ENCODE measurements around the gene STK35. TPM values are rescaled to one million over a fixed set of nuclear protein-coding genes. Genes with fewer than 3 reads are reported as not detected.

STK35 gene
- total and polyA plus RNA-seq, 2 of the 8 experiments (the other 6 are each of a cell fraction or from before 2014, with no cell fraction given): 24.9 to 45.0 TPM

GRCh38 chr20:2122936-2123335 lies 21.3 kb downstream of the STK35 start:
- peaks cover 0 to 4% (median under 1%) of the 10 kb centered on the region in 4 experiments; a peak in 4 of 8 replicates for H3K36me3 ChIP-seq (ENCODE audit: control insufficient read depth in 2 of 4, insufficient read depth in 4 of 4, low read length in 3 of 4)
- H2BK12ac ChIP-seq (ENCODE audit: low read depth, low read length): no peak overlapping the region
- H2BK20ac ChIP-seq (ENCODE audit: low read length): no peak overlapping the region
- no peak for FAIRE-seq
- H2AFZ ChIP-seq (ENCODE audit: low read length): no peak overlapping the region
- H3K27me3 ChIP-seq (replicated peaks in 1 of 4; ENCODE audit: control insufficient read depth in 3 of 4, extremely low read depth in 1 of 4, insufficient read depth in 3 of 4, low read length in 3 of 4): no peaks in the 10 kb centered on the region
- ChIA-PET POLR2A (ENCODE audit: partially characterized antibody) (interaction anchor here (0.7 kb wide), 1 partner anchor 20 kb away, joined by 3 read pairs; no protein-coding TSS in a partner anchor), CTCF (ENCODE audit: partially characterized antibody) (interaction anchor here (0.7 to 3.6 kb wide), 5 partner anchors 24 to 149 kb away, joined by 3 to 14 read pairs (median 3); no protein-coding TSS in a partner anchor)
- H3K23me2 ChIP-seq (ENCODE audit: low read depth, low read length): no peaks in the 10 kb centered on the region
- H3K4me3 ChIP-seq (ENCODE audit: extremely low read depth in 1 of 4, insufficient read depth in 2 of 4, low read depth in 3 of 4, low read length in 4 of 4): no peak overlapping the region
- no peak overlapping the region for H3K9ac ChIP-seq (replicated peaks in 1 of 4; ENCODE audit: extremely low read depth in 1 of 4, low read depth in 3 of 4, low read length in 3 of 4)
- H2AK5ac ChIP-seq (ENCODE audit: low read depth, low read length): no peak overlapping the region
- WGBS, 2 experiments (ENCODE audit: extremely low coverage in 1 of 2, insufficient coverage in 1 of 2, insufficient read length in 1 of 2, insufficient replicate concordance in 2 of 2, low coverage in 1 of 2, low lambda C conversion rate in 2 of 2, missing lambda C conversion rate in 1 of 2): 88% methylated on average over 6 of the region's 6 CpGs; no CpG with 5 or more reads in 1 of the 2 experiments
- H3K23ac ChIP-seq (ENCODE audit: insufficient read length): no peak overlapping the region
- no peak overlapping the region for H3K18ac ChIP-seq (ENCODE audit: extremely low read depth, low read length)
- H3K9me3 ChIP-seq (ENCODE audit: insufficient read depth in 2 of 2, low read depth in 1 of 2, low read length in 1 of 2): no peaks in the 10 kb centered on the region
- no peak overlapping the region for H4K91ac ChIP-seq (replicated peaks; ENCODE audit: insufficient read length, low read length)
- no peak overlapping the region for H2BK5ac ChIP-seq (ENCODE audit: low read depth, low read length)
- peaks cover 0 to 94% of the 10 kb centered on the region in 2 experiments; a peak in 2 of 4 replicates for H3K79me2 ChIP-seq (ENCODE audit: control insufficient read depth in 1 of 2, insufficient read depth in 2 of 2, low read length in 2 of 2)
- no peak overlapping the region for H3K4me2 ChIP-seq (ENCODE audit: insufficient read depth in 1 of 2, low read depth in 2 of 2, low read length in 2 of 2)
- H3K27ac ChIP-seq (ENCODE audit: low read depth, low read length): no peak overlapping the region
- H3K56ac ChIP-seq (replicated peaks; ENCODE audit: insufficient read length, low read depth, low read length): no peak overlapping the region
- no peak overlapping the region for H4K5ac ChIP-seq (ENCODE audit: insufficient read length, low read depth, low read length)
- H3K4me1 ChIP-seq (replicated peaks in 1 of 4; ENCODE audit: control insufficient read depth in 3 of 4, insufficient read depth in 4 of 4, low read length in 3 of 4): peaks cover 0 to 10% (median 0%) of the 10 kb centered on the region in 4 experiments; a peak in 1 of 7 replicates
- H3K14ac ChIP-seq (ENCODE audit: insufficient read length): no peak overlapping the region
- H3K79me1 ChIP-seq (ENCODE audit: low read depth, low read length): peaks cover 6% of the 10 kb centered on the region
- no peak overlapping the region for H2BK120ac ChIP-seq (replicated peaks; ENCODE audit: low read depth, low read length)
- no peak overlapping the region for H4K8ac ChIP-seq (ENCODE audit: extremely low read depth, insufficient read depth, low read length)
- peaks cover 5 to 29% of the 10 kb centered on the region in 2 experiments for H4K20me1 ChIP-seq (replicated peaks in 1 of 2; ENCODE audit: control insufficient read depth in 1 of 2, insufficient read depth in 2 of 2, low read length in 2 of 2)
- DNase-seq (ENCODE audit: low read depth in 1 of 2, low spot score in 2 of 2): no peak
- H3K4ac ChIP-seq (replicated peaks; ENCODE audit: insufficient read length, low read depth, low read length): no peak overlapping the region
- no peak overlapping the region for H2BK15ac ChIP-seq (ENCODE audit: low read length)
- TF ChIP-seq BRCA1 (IDR thresholded peaks at IDR 0.05; ENCODE audit: low read depth, low read length) (no peak), PHF8 (conservative IDR thresholded peaks at IDR 0.05; ENCODE audit: low read depth, low read length) (no peak), CHD1 (IDR thresholded peaks at IDR 0.05; ENCODE audit: low read depth, low read length) (no peak), ZNF274 (IDR thresholded peaks at IDR 0.05; ENCODE audit: borderline replicate concordance, extremely low read depth, low read length) (no peak), SRF (IDR thresholded peaks at IDR 0.05; ENCODE audit: low read depth, low read length) (no peak), SIN3A (conservative IDR thresholded peaks at IDR 0.05 in 1 of 2, IDR thresholded peaks at IDR 0.05 in 1 of 2; ENCODE audit: low read depth in 1 of 2, low read length in 2 of 2) (no peak), SAP30 (IDR thresholded peaks at IDR 0.05; ENCODE audit: insufficient read depth, insufficient replicate concordance, low read length) (no peak), CEBPB (IDR thresholded peaks at IDR 0.05; ENCODE audit: low read depth, low read length) (no peak), SP2 (IDR thresholded peaks at IDR 0.05; ENCODE audit: low read length) (no peak), RAD21 (IDR thresholded peaks at IDR 0.05 in 1 of 2, conservative IDR thresholded peaks at IDR 0.05 in 1 of 2; ENCODE audit: low read depth in 2 of 2, low read length in 2 of 2) (no peak), TBP (IDR thresholded peaks at IDR 0.05; ENCODE audit: low read depth, low read length) (no peak), SP1 (IDR thresholded peaks at IDR 0.05; ENCODE audit: low read depth, low read length) (no peak), CBX8 (IDR thresholded peaks at IDR 0.05; ENCODE audit: borderline replicate concordance, low read depth, low read length) (no peak), GABPA (IDR thresholded peaks at IDR 0.05; ENCODE audit: borderline replicate concordance, insufficient read depth, low read length) (no peak)
